GM18502 (cell line): Measurements from ENCODE around the gene SDC4.

Experiments used
- ATAC-seq: cut with Tn5 transposase; IDR thresholded peaks from one replicate; pipeline ENCODE4 v1.9.1; 2021; ENCODE audit warnings: mild to moderate bottlenecking; ENCODE audit not compliant: unreplicated experiment, poor library complexity

SDC4 gene

GRCh38 chr20:45344168-45344860 is 3.9 kb downstream of the SDC4 start:
- ATAC-seq: no peak

- no peak for ATAC-seq
Observed at GRCh38 chr20:45343532-45344167, 4.6 kb downstream of the SDC4 start.

- ATAC-seq: no peak
Observed at GRCh38 chr20:45342855-45343531, 5.2 kb downstream of the SDC4 start.

GRCh38 chr20:45341939-45342854 is 6.0 kb downstream of the SDC4 start:
- ATAC-seq: no peak

- ATAC-seq: no peak
Observed at GRCh38 chr20:45341579-45341938, 6.7 kb downstream of the SDC4 start.

GRCh38 chr20:45340951-45341350 is 7.3 kb downstream of the SDC4 start:
- no peak for ATAC-seq

- no peak for ATAC-seq
Observed at GRCh38 chr20:45340236-45340847, 7.9 kb downstream of the SDC4 start.

GRCh38 chr20:45339799-45340198 is 8.4 kb downstream of the SDC4 start:
- ATAC-seq: no peak

- ATAC-seq: no peak
Observed at GRCh38 chr20:45339084-45339483, 9.1 kb downstream of the SDC4 start.

- ATAC-seq: no peak
Observed at GRCh38 chr20:45338121-45339030, 9.8 kb downstream of the SDC4 start.

GRCh38 chr20:45337367-45338120 is 10.7 kb downstream of the SDC4 start:
- no peak for ATAC-seq

- ATAC-seq: no peak
Observed at GRCh38 chr20:45336530-45337366, 11.5 kb downstream of the SDC4 start.

- ATAC-seq: no peak
Observed at GRCh38 chr20:45330476-45330875, 17.7 kb downstream of the SDC4 start.

- ATAC-seq: no peak
Observed at GRCh38 chr20:45329497-45330319, 18.5 kb downstream of the SDC4 start.

GRCh38 chr20:45328451-45328850 is 19.8 kb downstream of the SDC4 start:
- ATAC-seq: no peak

- ATAC-seq: no peak
Observed at GRCh38 chr20:45325371-45325770, 22.9 kb downstream of the SDC4 start.

- no peak for ATAC-seq
Observed at GRCh38 chr20:45323731-45324130, 24.5 kb downstream of the SDC4 start.
